Measurements from ENCODE around the gene GTPBP4. TPM values are rescaled to one million over a fixed set of nuclear protein-coding genes. Genes with fewer than 3 reads are reported as not detected.
"Not testable (repeated sequence)": the region's sequence is repeated elsewhere in the genome, so short reads cannot be mapped to it uniquely, and the experiment has no call there.

Gene GTPBP4
- total RNA-seq, 1 donor from 2014 or later, result 31.4 TPM

DNA sequence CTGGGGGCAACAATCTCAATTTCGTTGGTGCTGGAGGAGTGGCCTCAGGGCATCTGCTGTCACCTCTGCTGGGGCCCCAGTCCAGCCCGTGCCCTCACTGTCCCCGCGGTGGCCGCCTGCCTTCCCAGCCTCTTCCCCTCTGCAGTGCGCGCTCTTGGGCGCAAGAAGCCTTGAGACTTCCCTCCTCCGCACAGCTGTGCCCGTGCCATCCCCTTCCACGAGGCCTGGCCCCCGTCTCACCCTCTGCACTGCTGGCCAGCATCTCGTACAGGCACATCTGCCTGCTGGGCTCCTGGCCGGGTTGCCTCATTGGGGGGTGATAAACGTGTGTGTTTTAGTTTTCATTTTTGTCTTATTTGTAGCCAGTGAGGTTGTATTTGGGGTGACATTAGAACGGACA, 23.5 kb downstream of the GTPBP4 start:
- DNase-seq (ENCODE audit: low spot score) (no peak), ATAC-seq (no peak)
- intact Hi-C loops (cut with DNase I), result loop anchor here (2.0 kb wide), 1 partner anchor 57 kb away; no protein-coding TSS in a partner anchor

DNA sequence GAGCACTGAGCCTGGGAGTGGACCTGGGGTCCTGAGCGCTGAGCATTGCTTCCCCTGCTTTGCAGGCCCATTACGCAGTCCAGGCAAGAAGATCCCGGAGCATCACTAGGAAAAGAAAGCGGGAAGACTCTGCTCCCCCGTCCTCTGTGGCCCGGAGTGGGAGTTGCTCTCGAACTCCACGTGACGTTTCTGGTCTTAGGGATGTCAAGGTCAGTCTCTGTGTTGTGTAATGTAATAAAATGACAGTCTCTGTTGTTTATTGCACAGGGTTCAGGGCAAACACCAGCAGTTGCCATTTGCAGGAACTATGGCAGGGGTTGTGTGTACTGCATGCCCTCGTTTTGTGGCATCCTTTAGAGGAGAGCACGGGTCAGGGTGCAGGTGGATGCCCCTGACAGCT, 27.5 kb downstream of the GTPBP4 start:
- intact Hi-C loops (cut with DNase I), result no loop called here
- ATAC-seq (no peak), DNase-seq (ENCODE audit: low spot score) (no peak)

DNA sequence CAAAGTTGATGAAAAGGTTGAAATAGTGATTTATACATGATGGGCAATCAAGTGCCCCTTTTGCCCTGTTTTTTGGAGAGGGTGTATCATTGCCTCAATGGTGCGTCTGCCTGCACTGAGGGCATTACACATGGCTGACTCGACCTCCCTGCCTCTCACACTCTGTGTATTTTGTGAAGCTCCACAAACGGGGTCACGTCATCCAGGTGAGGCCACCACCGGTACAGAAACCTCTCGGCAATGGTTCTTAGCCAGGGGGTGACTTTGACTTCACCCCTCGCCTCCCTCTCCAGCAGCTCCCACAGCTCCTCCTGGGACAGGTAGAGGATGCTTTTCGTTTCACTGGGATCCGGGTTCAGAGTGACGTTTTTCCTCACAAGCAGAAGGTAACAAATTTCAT, 31.1 kb downstream of the GTPBP4 start:
- ATAC-seq (no peak), DNase-seq (ENCODE audit: low spot score) (no peak)
- intact Hi-C loops (cut with DNase I), result no loop called here

DNA sequence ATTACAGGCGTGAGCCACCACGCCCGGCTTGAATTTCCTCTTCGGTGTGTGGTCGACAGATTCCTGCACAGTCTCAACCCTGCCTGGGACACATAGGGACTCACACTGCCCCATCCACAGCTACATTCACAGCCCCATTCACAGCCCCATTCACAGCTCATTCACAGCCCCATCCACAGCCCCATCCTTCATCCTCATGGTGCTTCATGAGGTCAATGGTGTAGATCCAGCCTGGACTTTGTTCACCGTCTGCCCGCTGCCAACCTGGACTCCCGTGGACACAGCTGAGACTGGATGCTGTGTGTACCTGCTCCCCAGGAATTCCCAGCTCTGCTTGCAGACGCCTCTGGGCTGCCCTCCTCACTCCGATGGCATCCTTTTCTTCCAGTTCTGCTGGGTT, 32.2 kb downstream of the GTPBP4 start:
- DNase-seq (ENCODE audit: low spot score), result no peak
- no peak for ATAC-seq
- intact Hi-C loops (cut with DNase I), result no loop called here

DNA sequence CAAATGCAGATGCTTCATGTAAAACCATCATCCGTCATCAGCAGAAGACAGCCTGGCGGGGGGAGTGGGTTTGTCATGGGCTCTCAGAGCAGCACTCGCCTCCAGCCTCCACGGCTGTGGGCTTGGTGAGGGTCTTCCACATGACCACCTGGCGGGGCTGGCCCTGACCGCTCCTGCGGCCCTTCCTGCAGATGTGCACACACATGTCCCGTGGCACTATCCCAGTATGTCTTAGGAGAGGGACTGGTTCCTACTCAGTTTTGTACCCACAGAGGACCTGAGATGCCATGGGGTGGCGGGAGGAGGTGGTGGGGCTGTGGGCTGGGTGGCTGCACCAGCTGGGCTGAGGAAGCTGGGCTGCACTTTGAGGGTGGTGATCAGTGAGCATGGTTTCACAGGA, 32.7 kb downstream of the GTPBP4 start:
- intact Hi-C loops (cut with DNase I), result no loop called here
- no peak for DNase-seq (ENCODE audit: low spot score)
- no peak for ATAC-seq

DNA sequence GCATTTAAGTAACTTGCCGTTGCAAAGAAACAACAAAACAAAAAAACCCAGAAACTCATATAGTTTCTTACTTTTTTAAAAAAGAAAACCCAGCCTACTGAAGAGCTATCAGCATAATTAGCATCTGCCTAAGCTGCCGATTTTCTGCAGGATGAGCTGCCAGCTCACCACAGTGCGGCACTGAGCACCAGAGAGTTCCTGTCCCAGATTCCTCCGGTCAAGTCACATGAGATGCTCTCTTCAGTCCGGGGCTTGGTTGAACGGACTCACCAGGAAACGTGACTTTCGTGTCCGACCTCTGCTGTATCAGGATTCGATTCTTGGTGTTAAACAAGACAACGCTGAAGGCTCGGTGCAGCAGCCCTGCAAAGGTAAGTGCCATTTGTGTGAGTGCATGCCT, 34.2 kb downstream of the GTPBP4 start:
- no peak for DNase-seq (ENCODE audit: low spot score)
- no peak for ATAC-seq
- intact Hi-C loops (cut with DNase I), result no loop called here

DNA sequence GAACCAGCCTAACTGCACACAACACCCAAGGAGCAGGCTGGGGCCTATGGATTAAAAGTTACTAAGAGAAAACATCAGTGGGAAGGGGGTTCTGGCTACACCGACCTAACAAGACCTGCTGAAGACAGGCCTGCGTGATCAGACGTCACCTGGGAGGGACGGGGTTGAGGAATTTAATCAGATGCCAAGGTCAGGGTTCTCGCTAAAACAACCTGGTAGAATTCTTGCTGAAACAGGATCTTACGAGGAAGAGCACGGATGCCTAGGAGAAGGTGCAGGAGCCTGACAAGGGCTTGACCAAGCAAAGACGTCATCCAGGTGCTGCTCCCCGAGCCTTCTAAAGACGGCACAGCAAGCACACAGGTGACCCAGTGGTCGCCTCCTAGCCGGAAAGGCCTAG, 35.9 kb downstream of the GTPBP4 start:
- intact Hi-C loops (cut with DNase I), result no loop called here
- DNase-seq (ENCODE audit: low spot score), result no peak
- ATAC-seq, result no peak

DNA sequence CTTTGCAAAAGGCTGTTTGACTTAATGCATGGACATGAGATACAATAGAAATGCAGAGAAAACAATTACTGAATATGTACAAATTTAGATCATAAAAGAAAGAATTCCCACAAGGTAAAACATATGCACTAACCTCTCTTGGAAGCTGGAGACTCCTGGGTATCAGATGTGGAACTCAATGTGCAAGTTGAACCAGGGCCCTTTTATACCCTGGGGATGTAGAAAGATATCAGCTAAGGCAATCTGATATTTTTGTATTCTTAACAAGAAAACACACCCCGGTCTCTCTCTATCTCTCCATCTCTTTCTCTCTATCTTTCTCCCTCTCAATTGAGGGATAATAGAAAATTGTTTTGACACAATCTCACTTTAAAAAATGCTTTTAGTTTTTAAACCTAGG, 37.4 kb downstream of the GTPBP4 start, which contains the start of gene IDI2:
IDI2 (minus strand) TSS at position 177 of the 400 bp plus-strand sequence. CDS start 1,136 bp downstream, outside the sequence.
- intact Hi-C loops (cut with DNase I), result no loop called here
- DNase-seq (ENCODE audit: low spot score) (no peak), ATAC-seq (no peak)

DNA sequence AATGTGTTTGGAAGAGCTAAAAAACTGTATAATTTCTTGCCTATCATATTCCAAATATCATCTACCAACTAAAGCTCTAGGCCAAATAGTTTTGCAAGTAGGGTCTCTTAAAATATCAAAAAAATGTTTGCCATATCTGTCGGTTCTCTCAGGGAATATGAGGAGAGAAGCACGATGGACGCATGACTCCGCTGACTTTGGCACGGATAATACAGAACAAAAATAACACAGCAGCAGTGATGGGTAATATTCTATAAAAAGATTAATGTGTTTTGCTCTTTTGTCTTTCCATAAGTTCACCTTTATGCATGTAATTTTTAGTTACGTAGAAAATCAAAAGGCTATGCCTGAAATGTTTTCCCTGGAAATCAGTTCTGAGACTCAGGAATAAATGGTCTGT, 38.3 kb downstream of the GTPBP4 start:
- no peak for ATAC-seq
- intact Hi-C loops (cut with DNase I), result no loop called here
- no peak for DNase-seq (ENCODE audit: low spot score)

DNA sequence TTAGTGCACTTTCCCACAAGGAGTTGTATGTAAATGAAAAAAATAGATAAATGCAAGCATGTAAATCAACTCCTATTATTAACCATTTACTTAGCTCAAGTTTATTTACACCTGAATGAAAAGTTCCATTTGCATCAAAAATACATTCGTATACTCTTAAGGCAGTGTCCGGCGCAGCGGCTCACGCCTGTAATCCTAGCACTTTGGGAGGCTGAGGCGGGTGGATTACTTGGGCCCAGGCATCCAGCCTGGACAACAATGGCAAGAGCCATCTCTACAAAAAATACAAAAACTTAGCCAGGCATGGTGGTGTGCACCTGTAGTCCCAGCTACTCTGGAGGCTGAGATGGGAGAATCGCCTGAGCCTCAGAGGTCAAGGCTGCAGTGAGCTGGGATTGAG, 41.6 kb downstream of the GTPBP4 start:
- intact Hi-C loops (cut with DNase I), result no loop called here
- DNase-seq (ENCODE audit: low spot score) (no peak), ATAC-seq (no peak)

DNA sequence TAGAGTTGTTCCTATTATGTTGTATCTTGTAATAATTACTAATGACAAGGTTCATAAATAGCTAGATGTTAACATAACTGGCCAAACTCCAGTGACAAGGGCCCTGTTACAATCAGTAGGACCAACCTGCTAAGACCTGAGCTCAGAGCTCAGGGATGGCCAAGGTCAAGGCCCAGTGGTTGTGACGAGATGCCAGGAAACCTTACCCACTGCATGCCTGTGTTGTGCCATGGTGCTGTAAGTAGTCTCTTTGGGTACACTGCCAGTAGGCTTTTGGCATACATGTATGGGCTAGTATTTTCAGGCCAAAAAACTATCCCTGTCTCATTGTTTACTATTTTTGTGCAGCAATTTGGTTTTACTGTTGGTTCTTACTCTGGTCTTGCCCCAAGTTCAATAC, 45.4 kb downstream of the GTPBP4 start:
- no peak for ATAC-seq

DNA sequence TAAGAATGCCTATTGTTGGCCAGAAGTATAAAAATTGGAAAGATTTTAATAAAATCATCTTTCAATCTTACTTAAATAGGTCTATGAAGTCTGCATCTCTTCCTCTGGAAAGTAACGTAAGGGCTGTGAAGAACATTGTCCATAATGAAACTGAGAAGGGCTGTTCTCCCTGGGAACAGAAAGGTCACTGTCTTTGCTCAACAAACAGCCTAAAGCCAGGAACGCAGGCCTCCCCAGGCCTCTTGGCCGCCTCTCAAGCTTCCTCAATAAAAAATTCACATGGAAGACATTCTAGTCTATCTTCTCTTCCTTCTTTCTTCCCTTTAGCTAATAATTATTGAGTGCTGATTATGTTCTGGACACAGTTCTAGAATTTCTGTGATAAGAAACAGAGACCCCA, 46.5 kb downstream of the GTPBP4 start:
- ATAC-seq (peak; percentile 62), DNase-seq (ENCODE audit: low spot score) (no peak)
- intact Hi-C loops (cut with DNase I), result no loop called here

More for the DNA sequence above, 45.4 kb downstream of the GTPBP4 start:
- intact Hi-C loops (cut with DNase I), result no loop called here
- DNase-seq (ENCODE audit: low spot score), result no peak

DNA sequence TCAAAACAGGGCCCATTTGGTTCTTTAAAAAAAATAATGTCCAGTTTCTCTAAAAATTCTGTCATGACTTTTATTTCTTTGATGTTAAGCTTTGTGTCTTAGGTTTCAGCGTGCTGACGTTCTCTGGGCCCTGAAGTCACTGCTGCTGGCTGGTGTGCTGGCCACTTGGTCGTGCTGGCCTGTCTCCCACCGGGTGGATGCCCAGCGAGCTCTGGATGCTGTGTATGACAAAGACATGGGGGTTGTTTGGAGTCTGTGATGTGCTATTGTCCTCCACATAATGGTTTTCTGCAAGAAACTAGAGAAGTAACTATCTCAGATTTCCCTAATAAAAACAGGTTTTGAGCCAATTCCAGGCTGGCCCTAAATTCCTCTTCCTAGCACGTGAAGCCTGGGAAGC, 47.0 kb downstream of the GTPBP4 start:
- peak; percentile 48 for ATAC-seq
- intact Hi-C loops (cut with DNase I), result no loop called here
- no peak for DNase-seq (ENCODE audit: low spot score)

DNA sequence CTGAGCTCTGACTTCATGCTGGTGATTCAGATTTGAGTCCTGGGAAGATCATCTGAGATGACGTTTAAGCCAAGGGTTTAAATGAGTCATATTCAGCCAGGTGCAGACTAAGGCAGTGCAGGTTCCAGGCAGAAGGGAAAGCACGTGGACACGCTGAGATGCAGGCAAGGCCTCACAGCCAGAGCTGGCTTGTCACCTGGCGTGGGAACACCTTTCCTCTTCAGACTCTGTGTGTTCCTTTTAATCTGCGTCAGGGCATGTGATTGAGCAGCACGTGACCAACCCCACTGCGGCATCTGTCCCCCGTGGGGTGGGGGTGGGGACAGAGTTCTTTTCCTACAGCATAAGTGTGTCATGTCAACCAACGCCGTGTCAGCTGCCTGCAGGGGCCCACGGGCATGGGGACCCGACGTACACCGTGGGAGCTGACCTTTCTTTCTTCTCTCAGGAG, 48.1 kb downstream of the GTPBP4 start:
- no peak for ATAC-seq
- DNase-seq (ENCODE audit: low spot score), result no peak
- intact Hi-C loops (cut with DNase I), result no loop called here

DNA sequence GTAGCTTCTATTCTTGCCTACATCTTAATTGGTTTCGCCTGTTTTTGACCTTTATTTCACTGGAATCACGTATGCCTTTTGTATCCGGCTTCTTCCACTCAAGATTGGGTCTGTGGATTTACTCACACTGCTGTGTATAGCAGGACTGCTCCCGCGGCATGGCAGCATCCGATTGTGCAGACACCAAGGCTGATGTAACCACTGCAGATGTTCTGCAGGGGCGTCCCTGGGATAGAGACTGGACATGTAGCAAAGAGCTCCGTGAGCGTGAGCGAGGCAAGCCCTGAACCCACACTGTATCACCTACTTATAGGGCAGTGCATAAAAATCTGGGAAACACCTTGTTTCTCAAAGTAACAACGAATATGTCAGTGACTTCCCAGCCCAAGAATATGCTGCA, 48.9 kb downstream of the GTPBP4 start:
- intact Hi-C loops (cut with DNase I), result no loop called here
- no peak for DNase-seq (ENCODE audit: low spot score)
- ATAC-seq, result no peak

DNA sequence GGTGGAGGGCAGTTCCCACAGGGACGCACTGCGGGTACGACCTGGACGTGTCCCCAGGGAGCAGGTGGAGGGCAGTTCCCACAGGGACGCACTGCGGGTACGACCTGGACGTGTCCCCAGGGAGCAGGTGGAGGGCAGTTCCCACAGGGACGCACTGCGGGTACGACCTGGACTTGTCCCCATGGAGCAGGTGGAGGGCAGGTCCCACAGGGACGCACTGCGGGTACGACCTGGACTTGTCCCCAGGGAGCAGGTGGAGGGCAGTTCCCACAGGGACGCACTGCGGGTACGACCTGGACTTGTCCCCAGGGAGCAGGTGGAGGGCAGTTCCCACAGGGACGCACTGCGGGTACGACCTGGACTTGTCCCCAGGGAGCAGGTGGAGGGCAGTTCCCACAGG, 50.5 kb downstream of the GTPBP4 start:
- DNase-seq (ENCODE audit: low spot score); intact Hi-C loops (cut with DNase I); ATAC-seq: not testable (repeated sequence)

DNA sequence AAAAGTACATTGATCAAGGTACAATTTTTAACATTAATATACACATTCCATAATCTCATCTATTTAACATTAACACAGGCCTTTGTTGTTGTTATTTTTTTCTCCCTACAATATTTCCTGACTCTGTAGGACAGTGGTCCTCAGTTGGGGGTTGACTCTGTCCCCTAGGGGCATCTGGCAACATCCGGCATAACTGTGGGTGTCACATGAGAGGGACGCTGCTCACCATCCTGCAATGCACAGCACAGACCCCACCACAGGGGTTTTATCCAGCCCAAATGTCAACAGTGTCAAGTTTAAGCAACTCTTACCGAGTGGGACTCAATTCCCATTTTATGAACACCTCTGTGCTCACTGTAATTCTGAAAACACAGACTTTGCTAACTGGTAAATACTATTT, 51.9 kb downstream of the GTPBP4 start:
- no peak for ATAC-seq
- intact Hi-C loops (cut with DNase I), result loop anchor here (10.0 kb wide), 1 partner anchor 525 kb away; no protein-coding TSS in a partner anchor

DNA sequence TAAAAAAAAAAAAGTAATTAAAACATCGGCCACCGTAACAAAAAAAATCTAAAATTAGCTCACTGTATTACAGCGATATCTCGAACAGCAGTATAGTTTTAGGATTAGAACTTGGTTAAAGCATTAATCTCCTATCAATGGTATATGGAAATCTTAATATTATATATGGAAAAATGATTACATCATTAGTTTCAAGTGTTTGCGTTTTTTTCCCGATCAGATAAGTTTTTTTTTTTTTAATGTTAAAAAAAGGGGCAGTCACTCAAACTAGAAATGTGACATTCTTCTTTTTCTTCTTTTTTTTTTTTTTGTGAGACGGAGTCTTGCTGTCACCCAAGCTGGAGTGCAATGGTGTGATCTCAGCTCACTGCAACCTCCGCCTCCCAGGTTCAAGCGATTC, 53.3 kb downstream of the GTPBP4 start:
- DNase-seq (ENCODE audit: low spot score), result no peak
- intact Hi-C loops (cut with DNase I), result loop anchor here (10.0 kb wide), 1 partner anchor 527 kb away; no protein-coding TSS in a partner anchor
- no peak for ATAC-seq

More for the DNA sequence above, 51.9 kb downstream of the GTPBP4 start:
- DNase-seq (ENCODE audit: low spot score), result no peak

DNA sequence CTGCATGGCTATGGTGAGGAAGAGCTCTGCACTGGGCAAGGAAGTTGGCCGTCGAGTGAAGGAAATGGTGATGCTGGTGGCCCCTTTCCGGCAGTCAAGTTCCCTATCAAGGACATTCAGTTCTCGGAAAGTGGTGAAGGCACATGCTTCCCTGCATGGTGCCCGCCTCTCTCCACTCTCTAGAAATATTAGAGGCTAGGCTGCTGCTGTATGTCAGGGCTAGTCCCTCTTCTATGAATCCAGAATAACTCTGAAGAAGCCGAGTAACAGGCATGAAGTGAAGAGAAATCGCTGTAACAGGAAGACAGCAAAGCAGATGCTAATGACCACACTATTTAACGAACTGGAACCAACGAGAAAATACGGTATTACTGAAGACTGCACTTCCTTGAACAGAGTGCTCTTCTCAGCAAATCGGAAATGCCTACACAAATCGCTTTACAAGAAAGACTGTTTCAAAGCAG, 55.3 kb downstream of the GTPBP4 start:
- intact Hi-C loops (cut with DNase I), result loop anchor here (10.0 kb wide), 1 partner anchor 529 kb away; no protein-coding TSS in a partner anchor
- ATAC-seq (peak; percentile 50), DNase-seq (ENCODE audit: low spot score) (no peak)

DNA sequence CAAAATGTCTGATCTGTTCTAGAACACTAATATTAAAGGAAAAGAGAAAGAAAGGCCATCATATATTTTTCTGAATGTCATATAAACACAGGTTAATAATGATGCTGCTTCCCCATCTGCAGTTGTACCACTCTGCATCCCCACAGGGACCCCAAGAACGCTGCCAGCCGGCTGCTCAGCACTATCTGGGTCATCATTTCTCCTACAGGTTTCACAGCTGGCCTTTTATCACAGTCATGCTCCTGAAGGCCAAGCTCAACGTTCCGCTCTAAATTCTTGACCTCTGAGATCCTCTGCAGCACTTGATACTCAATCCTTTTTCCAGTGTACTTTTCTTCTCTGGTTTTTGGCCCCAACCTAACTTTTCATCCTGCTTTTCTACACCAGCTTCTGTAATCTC, 55.9 kb downstream of the GTPBP4 start:
- DNase-seq (ENCODE audit: low spot score), result no peak
- intact Hi-C loops (cut with DNase I), result loop anchor here (10.0 kb wide), 1 partner anchor 529 kb away; no protein-coding TSS in a partner anchor
- ATAC-seq, result no peak

DNA sequence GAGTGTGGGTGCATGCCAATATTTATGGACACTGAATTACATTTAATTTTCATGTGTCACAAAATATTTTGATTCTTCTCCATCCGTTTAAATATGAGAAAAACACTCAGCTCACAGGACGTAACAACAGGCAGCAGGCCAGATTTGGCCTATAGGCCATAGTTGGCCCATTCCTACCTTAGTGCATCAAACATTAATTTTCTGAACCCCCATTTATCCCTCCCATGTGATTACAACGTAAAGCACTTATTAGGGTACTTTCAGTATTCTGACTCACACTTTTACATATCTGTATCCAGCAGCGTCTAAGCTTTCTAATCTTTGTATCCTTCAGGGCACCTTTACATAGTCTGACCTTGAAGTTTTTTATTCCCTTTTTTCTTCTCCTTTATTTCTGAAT, 56.7 kb downstream of the GTPBP4 start:
- DNase-seq (ENCODE audit: low spot score) (no peak), ATAC-seq (no peak)
- intact Hi-C loops (cut with DNase I), result loop anchor here (10.0 kb wide), 1 partner anchor 530 kb away; no protein-coding TSS in a partner anchor
